ENCODE measurements around the gene CSRNP2. TPM values are rescaled to one million over a fixed set of nuclear protein-coding genes. Genes with fewer than 3 reads are reported as not detected.
A peak's percentile ranks its signal among the peaks of the same experiment; 100 is the strongest.

Gene CSRNP2, protein sequence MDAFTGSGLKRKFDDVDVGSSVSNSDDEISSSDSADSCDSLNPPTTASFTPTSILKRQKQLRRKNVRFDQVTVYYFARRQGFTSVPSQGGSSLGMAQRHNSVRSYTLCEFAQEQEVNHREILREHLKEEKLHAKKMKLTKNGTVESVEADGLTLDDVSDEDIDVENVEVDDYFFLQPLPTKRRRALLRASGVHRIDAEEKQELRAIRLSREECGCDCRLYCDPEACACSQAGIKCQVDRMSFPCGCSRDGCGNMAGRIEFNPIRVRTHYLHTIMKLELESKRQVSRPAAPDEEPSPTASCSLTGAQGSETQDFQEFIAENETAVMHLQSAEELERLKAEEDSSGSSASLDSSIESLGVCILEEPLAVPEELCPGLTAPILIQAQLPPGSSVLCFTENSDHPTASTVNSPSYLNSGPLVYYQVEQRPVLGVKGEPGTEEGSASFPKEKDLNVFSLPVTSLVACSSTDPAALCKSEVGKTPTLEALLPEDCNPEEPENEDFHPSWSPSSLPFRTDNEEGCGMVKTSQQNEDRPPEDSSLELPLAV
- total RNA-seq (10 to 100 TPM; 18.3 to 32.2 (median 28.7) TPM), polyA plus RNA-seq (10 to 100 TPM; 16.1 to 22.7 TPM)
- long read RNA-seq, donor 1, full-length matches to known transcripts: 1 of 5 reads
- long read RNA-seq, donor 1, partial matches to known transcripts: 1 of 5 reads
- long read RNA-seq, donor 1, other reads (novel, unspliced or antisense): 3 of 5 reads
- long read RNA-seq, donor 2, full-length matches to known transcripts: 8 of 8 reads
- long read RNA-seq, donor 2, partial matches to known transcripts: 0 of 8 reads
- long read RNA-seq, donor 2, other reads (novel, unspliced or antisense): 0 of 8 reads
- long read RNA-seq, donor 3, full-length matches to known transcripts: 2 of 13 reads
- long read RNA-seq, donor 3, partial matches to known transcripts: 2 of 13 reads
- long read RNA-seq, donor 3, other reads (novel, unspliced or antisense): 9 of 13 reads

- TF ChIP-seq, protein P1, sequence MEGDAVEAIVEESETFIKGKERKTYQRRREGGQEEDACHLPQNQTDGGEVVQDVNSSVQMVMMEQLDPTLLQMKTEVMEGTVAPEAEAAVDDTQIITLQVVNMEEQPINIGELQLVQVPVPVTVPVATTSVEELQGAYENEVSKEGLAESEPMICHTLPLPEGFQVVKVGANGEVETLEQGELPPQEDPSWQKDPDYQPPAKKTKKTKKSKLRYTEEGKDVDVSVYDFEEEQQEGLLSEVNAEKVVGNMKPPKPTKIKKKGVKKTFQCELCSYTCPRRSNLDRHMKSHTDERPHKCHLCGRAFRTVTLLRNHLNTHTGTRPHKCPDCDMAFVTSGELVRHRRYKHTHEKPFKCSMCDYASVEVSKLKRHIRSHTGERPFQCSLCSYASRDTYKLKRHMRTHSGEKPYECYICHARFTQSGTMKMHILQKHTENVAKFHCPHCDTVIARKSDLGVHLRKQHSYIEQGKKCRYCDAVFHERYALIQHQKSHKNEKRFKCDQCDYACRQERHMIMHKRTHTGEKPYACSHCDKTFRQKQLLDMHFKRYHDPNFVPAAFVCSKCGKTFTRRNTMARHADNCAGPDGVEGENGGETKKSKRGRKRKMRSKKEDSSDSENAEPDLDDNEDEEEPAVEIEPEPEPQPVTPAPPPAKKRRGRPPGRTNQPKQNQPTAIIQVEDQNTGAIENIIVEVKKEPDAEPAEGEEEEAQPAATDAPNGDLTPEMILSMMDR (IDR thresholded peaks at IDR 0.05): peak in 1 of 3 donors; percentile 22
- TF ChIP-seq EP300 (IDR thresholded peaks at IDR 0.05) (no peak), POLR2A (IDR thresholded peaks at IDR 0.05) (peak; percentile 99)
- intact Hi-C loops (cut with DNase I): no loop called here
Observed at GRCh38 chr12:51083126-51083833, at the start of gene CSRNP2. CSRNP2 (minus strand) TSS chr12:51083596; CDS start chr12:51076561, 7,035 bp downstream.

GRCh38 chr12:51132693-51133092, 49.3 kb upstream of the CSRNP2 start:
- Histone ChIP-seq H3K36me3 (no peaks in the 10 kb centered on the region), H3K27me3 (no peaks in the 10 kb centered on the region), H3K27ac (no peak overlapping the region), H3K4me3 (no peak overlapping the region), H3K9me3 (no peaks in the 10 kb centered on the region), H3K4me1 (ENCODE audit: insufficient read depth) (no peaks in the 10 kb centered on the region)
- DNase-seq: no peak
- TF ChIP-seq, protein P1 (IDR thresholded peaks at IDR 0.05): no peak
- TF ChIP-seq EP300 (IDR thresholded peaks at IDR 0.05) (no peak), POLR2A (IDR thresholded peaks at IDR 0.05) (no peak)
- 83 to 87% (median 86%) methylated on average over 5 of the region's 5 CpGs for WGBS, 3 donors
- intact Hi-C loops (cut with DNase I): no loop called here

More at GRCh38 chr12:51083126-51083833, at the start of gene CSRNP2:
- peak; percentile 95 to 97 (median 96) for DNase-seq
- peak within 1 kb of the TSS; percentile 99 for H3K4me3 ChIP-seq
- 1% methylated on average over 32 to 74 of the region's 74 CpGs for WGBS, 3 donors
- peak within 1 kb of the TSS; percentile 78 to 87 for H3K27ac ChIP-seq
- H3K9me3 ChIP-seq: no peaks in the 10 kb centered on the region
- peaks cover 2% of the 10 kb centered on the region for H3K4me1 ChIP-seq (ENCODE audit: insufficient read depth)
- H3K27me3 ChIP-seq: no peaks in the 10 kb centered on the region
- no peaks in the 10 kb centered on the region for H3K36me3 ChIP-seq

GRCh38 chr12:51131745-51132521, 48.5 kb upstream of the CSRNP2 start:
- Histone ChIP-seq H3K27ac (no peak overlapping the region), H3K27me3 (no peaks in the 10 kb centered on the region), H3K4me1 (ENCODE audit: insufficient read depth) (no peaks in the 10 kb centered on the region), H3K4me3 (no peak overlapping the region), H3K9me3 (no peaks in the 10 kb centered on the region), H3K36me3 (no peaks in the 10 kb centered on the region)
- DNase-seq: no peak
- WGBS, 3 donors: 87 to 91% (median 89%) methylated on average over 5 of the region's 5 CpGs
- intact Hi-C loops (cut with DNase I): no loop called here
- TF ChIP-seq EP300 (IDR thresholded peaks at IDR 0.05): no peak
- TF ChIP-seq POLR2A (IDR thresholded peaks at IDR 0.05): no peak
- TF ChIP-seq, protein P1 (IDR thresholded peaks at IDR 0.05): no peak
